Activated naive CD4-positive, alpha-beta T cell treated with anti-CD3 and anti-CD28 coated beads for 36 hours (primary cell): ENCODE data around the gene UGT1A9. TPM values are rescaled to one million over a fixed set of nuclear protein-coding genes. Genes with fewer than 3 reads are reported as not detected.

Experiments used
- CTCF ChIA-PET: fragments of 350-600 bp; sonication (Branson Sonifier 250); formaldehyde crosslinking; loops from one replicate; lab custom pipeline; 2021; ENCODE audit warnings: antibody characterized with exemption; lab: Charles Lee
- DNase-seq: peaks from one replicate; pipeline ENCODE4 v3.0.0-alpha.2; 2020
- H3K27ac Mint-ChIP-seq: one replicate; pipeline ENCODE4 v1.8.0; 2021; ENCODE audit warnings: mild to moderate bottlenecking, mixed read lengths
- H3K27me3 Mint-ChIP-seq: one replicate; pipeline ENCODE4 v1.8.0; 2021; ENCODE audit warnings: low read depth, mixed read lengths
- H3K36me3 Mint-ChIP-seq: one replicate; pipeline ENCODE4 v1.8.0; 2021; ENCODE audit warnings: low read depth, mixed read lengths
- H3K4me1 Mint-ChIP-seq: one replicate; pipeline ENCODE4 v1.8.0; 2021; ENCODE audit warnings: low read depth, mixed read lengths
- H3K4me3 Mint-ChIP-seq: one replicate; pipeline ENCODE4 v1.8.0; 2021; ENCODE audit warnings: mild to moderate bottlenecking, moderate library complexity, mixed read lengths
- H3K9me3 Mint-ChIP-seq: one replicate; pipeline ENCODE4 v1.8.0; 2021; ENCODE audit warnings: mixed read lengths
- intact Hi-C: fragments of 100-400 bp; cut with micrococcal nuclease; formaldehyde crosslinking; loops from one replicate; pipeline ENCODE4 v1.15.1; 2023
- total RNA-seq, 2 experiments: library from RNA; stranded (reverse); gene quantifications; one replicate each; pipeline ENCODE4 v1.2.3, GENCODE V29; 2021

UGT1A9 gene
- total RNA-seq, 2 experiments from 2014 or later: not detected

GRCh38 chr2:233821196-233821595 lies 149.5 kb downstream of the UGT1A9 start:
- CTCF ChIA-PET: no interaction called here
- no peaks in the 10 kb centered on the region for H3K9me3 Mint-ChIP-seq
- DNase-seq: no peak
- no peak overlapping the region for H3K4me3 Mint-ChIP-seq
- no peaks in the 10 kb centered on the region for H3K4me1 Mint-ChIP-seq
- intact Hi-C loops: no loop called here
- no peak overlapping the region for H3K27ac Mint-ChIP-seq
- H3K27me3 Mint-ChIP-seq: no peaks in the 10 kb centered on the region
- no peaks in the 10 kb centered on the region for H3K36me3 Mint-ChIP-seq

GRCh38 chr2:233821709-233822100 lies 150.0 kb downstream of the UGT1A9 start:
- no peaks in the 10 kb centered on the region for H3K27me3 Mint-ChIP-seq
- no peak overlapping the region for H3K27ac Mint-ChIP-seq
- CTCF ChIA-PET: no interaction called here
- H3K4me3 Mint-ChIP-seq: no peak overlapping the region
- no peaks in the 10 kb centered on the region for H3K4me1 Mint-ChIP-seq
- H3K9me3 Mint-ChIP-seq: no peaks in the 10 kb centered on the region
- intact Hi-C loops: no loop called here
- no peaks in the 10 kb centered on the region for H3K36me3 Mint-ChIP-seq
- no peak for DNase-seq

GRCh38 chr2:233822101-233822771 lies 150.5 kb downstream of the UGT1A9 start:
- CTCF ChIA-PET: no interaction called here

More at GRCh38 chr2:233822101-233822771, 150.5 kb downstream of the UGT1A9 start:
- Mint-ChIP-seq H3K27me3 (no peaks in the 10 kb centered on the region), H3K36me3 (no peaks in the 10 kb centered on the region), H3K9me3 (no peaks in the 10 kb centered on the region), H3K4me3 (no peak overlapping the region), H3K4me1 (no peaks in the 10 kb centered on the region), H3K27ac (no peak overlapping the region)
- no peak for DNase-seq
- intact Hi-C loops: no loop called here

Other genes starting within 250 kb of the UGT1A9 start
- gene USP40, start 105.1 kb upstream of the UGT1A9 start, total RNA-seq: 10 to 100 TPM; 15.3 to 17.5 TPM
- gene UGT1A8, start 54.3 kb upstream of the UGT1A9 start, total RNA-seq: not detected
- gene UGT1A10, start 35.5 kb upstream of the UGT1A9 start, total RNA-seq: not detected
- not detected for gene UGT1A7, start 10.0 kb downstream of the UGT1A9 start, total RNA-seq
- not detected for gene UGT1A6, start 21.0 kb downstream of the UGT1A9 start, total RNA-seq
- not detected for gene UGT1A5, start 41.0 kb downstream of the UGT1A9 start, total RNA-seq
- gene UGT1A4, start 46.8 kb downstream of the UGT1A9 start, total RNA-seq: not detected
- not detected for gene UGT1A3, start 57.1 kb downstream of the UGT1A9 start, total RNA-seq
- gene UGT1A1, start 88.4 kb downstream of the UGT1A9 start, total RNA-seq: not detected
- gene MROH2A, start 106.4 kb downstream of the UGT1A9 start, total RNA-seq: not detected
- 100 to 1,000 TPM; 127 to 129 TPM for gene HJURP, start 182.6 kb downstream of the UGT1A9 start, total RNA-seq
- not detected for gene TRPM8, start 245.5 kb downstream of the UGT1A9 start, total RNA-seq